HG03378 (cell line): Measurements from ENCODE around the gene GNAL.
"Not testable (repeated sequence)": the region's sequence is repeated elsewhere in the genome, so short reads cannot be mapped to it uniquely, and the experiment has no call there.

ENCODE experiments used
- ATAC-seq: cut with Tn5 transposase; IDR thresholded peaks from one replicate; pipeline ENCODE4 v1.9.1; 2021; ENCODE audit warnings: mild to moderate bottlenecking, moderate library complexity; ENCODE audit not compliant: unreplicated experiment

GNAL gene

GRCh38 chr18:11868230-11868629 lies 179.2 kb downstream of the GNAL start:
- ATAC-seq, result no peak

GRCh38 chr18:11871501-11871900 lies 182.4 kb downstream of the GNAL start:
- ATAC-seq, result no peak

- ATAC-seq, result no peak
Measured at GRCh38 chr18:11872479-11873136, 183.5 kb downstream of the GNAL start.

- ATAC-seq, result no peak
Measured at GRCh38 chr18:11873670-11874340, 184.7 kb downstream of the GNAL start.

GRCh38 chr18:11874676-11875075 lies 185.6 kb downstream of the GNAL start:
- no peak for ATAC-seq

GRCh38 chr18:11877497-11878135 lies 188.6 kb downstream of the GNAL start:
- no peak for ATAC-seq

- ATAC-seq, result no peak
Measured at GRCh38 chr18:11880586-11881304, 191.7 kb downstream of the GNAL start.

- ATAC-seq, result no peak
Measured at GRCh38 chr18:11882636-11883035, 193.6 kb downstream of the GNAL start.

- ATAC-seq, result peak; percentile 90
Measured at GRCh38 chr18:11883153-11883552, 194.1 kb downstream of the GNAL start.

GRCh38 chr18:11884396-11885030 lies 195.4 kb downstream of the GNAL start:
- no peak for ATAC-seq

- ATAC-seq, result no peak
Measured at GRCh38 chr18:11885278-11885947, 196.3 kb downstream of the GNAL start.

- no peak for ATAC-seq
Measured at GRCh38 chr18:11886577-11887110, 197.6 kb downstream of the GNAL start.

GRCh38 chr18:11887328-11888128 lies 198.5 kb downstream of the GNAL start:
- no peak for ATAC-seq

GRCh38 chr18:11888726-11889125 lies 199.7 kb downstream of the GNAL start:
- ATAC-seq, result no peak

- ATAC-seq, result no peak
Measured at GRCh38 chr18:11889284-11889683, 200.2 kb downstream of the GNAL start.

- no peak for ATAC-seq
Measured at GRCh38 chr18:11891737-11892136, 202.7 kb downstream of the GNAL start.

GRCh38 chr18:11892438-11892837 lies 203.4 kb downstream of the GNAL start:
- not testable (repeated sequence) for ATAC-seq

GRCh38 chr18:11897781-11898180 lies 208.7 kb downstream of the GNAL start:
- no peak for ATAC-seq

- ATAC-seq, result no peak
Measured at GRCh38 chr18:11899063-11899462, 210.0 kb downstream of the GNAL start.
